Hepatic stellate cell (primary cell): ENCODE measurements around the gene SLC35A5.

Source experiments
- DNase-seq: peaks from one replicate; pipeline ENCODE4 v3.0.0; 2011; ENCODE audit warnings: low spot score

The SLC35A5 gene

GRCh38 chr3:112627419-112627818 is 65.6 kb downstream of the SLC35A5 start:
- no peak for DNase-seq

GRCh38 chr3:112627919-112628466 is 66.1 kb downstream of the SLC35A5 start:
- no peak for DNase-seq

GRCh38 chr3:112629425-112629824 is 67.6 kb downstream of the SLC35A5 start:
- no peak for DNase-seq

GRCh38 chr3:112631257-112631656 is 69.4 kb downstream of the SLC35A5 start:
- no peak for DNase-seq

- no peak for DNase-seq
Observed at GRCh38 chr3:112632596-112632995, 70.8 kb downstream of the SLC35A5 start.

GRCh38 chr3:112633191-112633590 is 71.3 kb downstream of the SLC35A5 start:
- DNase-seq: no peak

GRCh38 chr3:112633757-112634156 is 71.9 kb downstream of the SLC35A5 start:
- DNase-seq: no peak

- DNase-seq: no peak
Observed at GRCh38 chr3:112634786-112635541, 73.1 kb downstream of the SLC35A5 start.
